ENCODE results near the gene INPP5E. TPM values are rescaled to one million over a fixed set of nuclear protein-coding genes. Genes with fewer than 3 reads are reported as not detected.

Gene INPP5E
- total RNA-seq, 4 donors from 2014 or later, result 10.2 to 21.3 (median 13.4) TPM

DNA sequence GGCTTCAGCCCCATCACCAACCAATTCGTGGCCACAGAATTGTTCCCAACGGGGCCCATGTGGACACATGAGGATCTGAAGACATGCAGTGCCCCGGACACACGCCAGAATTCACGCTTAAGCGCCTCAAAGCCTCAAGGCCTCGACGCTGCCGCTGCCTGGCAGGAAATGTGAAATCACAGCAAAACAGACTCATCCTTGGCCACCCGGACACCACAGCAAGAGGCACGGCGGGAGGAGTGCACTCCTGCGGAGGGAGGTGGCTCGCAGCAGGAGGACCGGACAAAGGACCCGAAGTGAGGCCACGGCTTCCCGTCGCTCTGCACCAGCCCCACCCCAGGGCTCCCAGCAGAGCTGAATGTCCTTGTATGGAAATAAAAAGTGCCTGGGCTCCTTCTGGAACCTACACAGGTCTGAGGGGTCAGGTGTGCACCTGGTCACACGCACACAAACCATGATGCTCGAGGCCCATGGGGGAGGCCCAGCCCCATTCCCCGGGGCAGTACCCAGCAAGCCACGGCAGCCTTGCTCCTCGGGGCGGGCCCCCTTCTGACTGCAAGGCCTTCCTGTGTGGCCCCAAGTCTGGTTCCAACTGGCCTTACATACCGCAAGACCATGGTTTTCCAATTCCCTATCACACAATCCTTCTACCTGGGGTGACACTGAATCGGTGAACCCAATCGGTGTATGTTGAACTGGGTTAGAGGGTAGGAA, 33.2 kb upstream of the INPP5E start:
- TF ChIP-seq POLR2A (IDR thresholded peaks at IDR 0.05), result no peak
- TF ChIP-seq, protein P1, sequence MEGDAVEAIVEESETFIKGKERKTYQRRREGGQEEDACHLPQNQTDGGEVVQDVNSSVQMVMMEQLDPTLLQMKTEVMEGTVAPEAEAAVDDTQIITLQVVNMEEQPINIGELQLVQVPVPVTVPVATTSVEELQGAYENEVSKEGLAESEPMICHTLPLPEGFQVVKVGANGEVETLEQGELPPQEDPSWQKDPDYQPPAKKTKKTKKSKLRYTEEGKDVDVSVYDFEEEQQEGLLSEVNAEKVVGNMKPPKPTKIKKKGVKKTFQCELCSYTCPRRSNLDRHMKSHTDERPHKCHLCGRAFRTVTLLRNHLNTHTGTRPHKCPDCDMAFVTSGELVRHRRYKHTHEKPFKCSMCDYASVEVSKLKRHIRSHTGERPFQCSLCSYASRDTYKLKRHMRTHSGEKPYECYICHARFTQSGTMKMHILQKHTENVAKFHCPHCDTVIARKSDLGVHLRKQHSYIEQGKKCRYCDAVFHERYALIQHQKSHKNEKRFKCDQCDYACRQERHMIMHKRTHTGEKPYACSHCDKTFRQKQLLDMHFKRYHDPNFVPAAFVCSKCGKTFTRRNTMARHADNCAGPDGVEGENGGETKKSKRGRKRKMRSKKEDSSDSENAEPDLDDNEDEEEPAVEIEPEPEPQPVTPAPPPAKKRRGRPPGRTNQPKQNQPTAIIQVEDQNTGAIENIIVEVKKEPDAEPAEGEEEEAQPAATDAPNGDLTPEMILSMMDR (IDR thresholded peaks at IDR 0.05), result no peak
- peaks cover 68 to 92% of the 10 kb centered on the region in 2 donors for H3K36me3 ChIP-seq
- intact Hi-C loops (cut with DNase I), result no loop called here
- no peak overlapping the region for H3K27ac ChIP-seq
- H3K4me1 ChIP-seq, result no peaks in the 10 kb centered on the region
- DNase-seq, result no peak
- no peak overlapping the region for H3K4me3 ChIP-seq (replicated peaks in 1 of 3)
- 90 to 95% methylated on average over 23 to 27 of the region's 28 CpGs for WGBS, 2 donors
- no peaks in the 10 kb centered on the region for H3K9me3 ChIP-seq
- no peaks in the 10 kb centered on the region for H3K27me3 ChIP-seq

DNA sequence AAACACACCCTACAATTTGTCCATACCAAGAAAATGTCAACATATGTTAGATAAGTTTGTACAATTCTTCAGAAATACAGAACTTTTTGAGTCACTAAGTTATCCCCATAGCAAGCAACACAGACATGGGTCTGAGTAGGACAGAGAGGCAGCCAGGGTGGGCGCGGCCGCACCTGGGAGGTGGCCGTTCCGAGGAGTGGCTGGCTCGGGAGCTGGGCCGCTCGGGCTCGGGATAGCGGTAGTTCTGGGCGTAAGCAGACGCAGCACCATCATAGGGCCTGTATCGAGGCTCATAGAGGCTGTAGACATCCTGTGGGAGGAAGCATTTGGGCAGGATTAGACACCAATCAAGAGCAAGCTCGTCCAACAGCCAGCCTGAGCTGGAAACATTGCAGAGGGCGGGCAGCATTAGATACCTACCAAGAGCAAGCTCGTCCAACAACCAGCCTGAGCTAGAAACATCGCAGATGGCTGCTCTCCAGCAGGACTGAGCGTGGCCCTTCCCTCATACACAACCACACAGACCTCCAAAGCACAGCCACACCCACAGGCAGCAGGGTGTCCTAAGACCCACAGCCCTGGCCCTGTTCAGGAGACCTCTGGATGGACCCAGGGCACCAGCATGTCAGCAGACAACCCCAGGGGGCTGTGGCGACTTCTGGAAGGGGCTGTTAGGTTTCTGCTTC, 32.3 kb upstream of the INPP5E start:
- no peak for TF ChIP-seq POLR2A (IDR thresholded peaks at IDR 0.05)
- TF ChIP-seq, protein P1 (IDR thresholded peaks at IDR 0.05), result no peak
- intact Hi-C loops (cut with DNase I), result no loop called here
- no peaks in the 10 kb centered on the region for H3K27me3 ChIP-seq
- H3K27ac ChIP-seq, result no peak overlapping the region
- no peak for DNase-seq
- H3K9me3 ChIP-seq, result no peaks in the 10 kb centered on the region
- no peak overlapping the region for H3K4me3 ChIP-seq (replicated peaks in 1 of 3)
- H3K36me3 ChIP-seq, result peaks cover 69 to 92% of the 10 kb centered on the region in 2 donors
- no peaks in the 10 kb centered on the region for H3K4me1 ChIP-seq
- 93 to 96% methylated on average over 10 to 18 of the region's 19 CpGs for WGBS, 2 donors

DNA sequence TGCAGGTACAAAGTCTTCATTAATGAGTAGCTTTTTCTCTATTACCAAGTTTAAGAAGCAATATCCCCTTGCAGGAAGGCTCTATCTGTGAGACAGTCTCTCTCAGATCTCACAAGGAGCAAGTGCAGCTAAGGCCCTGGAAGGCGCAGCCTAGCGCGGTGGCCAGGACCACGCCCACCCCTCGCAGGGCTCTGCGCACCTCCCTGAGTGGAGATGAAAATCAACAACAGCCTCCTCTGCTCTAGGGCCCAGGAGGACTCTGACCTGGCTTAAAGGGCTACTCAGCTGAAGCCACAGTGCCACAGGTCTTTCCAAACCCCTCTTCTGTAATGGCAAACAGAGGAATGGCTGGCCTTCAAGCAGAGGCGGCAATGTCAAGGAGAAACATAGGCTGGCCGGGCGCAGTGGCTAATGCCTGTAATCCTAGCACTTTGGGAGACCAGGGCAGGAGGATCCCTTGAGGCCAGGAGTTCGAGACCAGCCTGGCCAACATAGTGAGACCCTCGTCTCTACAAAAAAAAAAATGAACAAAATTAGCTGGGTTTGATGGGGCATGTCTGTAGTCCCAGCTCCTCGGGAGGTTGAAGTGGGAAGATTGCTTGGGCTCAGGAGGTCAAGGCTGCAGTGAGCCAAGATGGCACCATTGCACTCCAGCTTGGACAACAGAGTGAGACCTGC, 31.3 kb upstream of the INPP5E start:
- no peaks in the 10 kb centered on the region for H3K27me3 ChIP-seq
- no peak overlapping the region for H3K27ac ChIP-seq
- no peaks in the 10 kb centered on the region for H3K4me1 ChIP-seq
- TF ChIP-seq, protein P1 (IDR thresholded peaks at IDR 0.05), result no peak
- no peak for TF ChIP-seq POLR2A (IDR thresholded peaks at IDR 0.05)
- H3K9me3 ChIP-seq, result no peaks in the 10 kb centered on the region
- intact Hi-C loops (cut with DNase I), result no loop called here
- no peak overlapping the region for H3K4me3 ChIP-seq (replicated peaks in 1 of 3)
- 92 to 97% methylated on average over 12 of the region's 12 CpGs for WGBS, 2 donors
- no peak for DNase-seq
- H3K36me3 ChIP-seq, result peaks cover 69 to 92% of the 10 kb centered on the region in 2 donors

GRCh38 chr9:136470356-136470755, 30.7 kb upstream of the INPP5E start:
- WGBS, 2 donors, result 94 to 95% methylated on average over 10 to 11 of the region's 11 CpGs
- Histone ChIP-seq H3K27ac (no peak overlapping the region), H3K4me1 (no peaks in the 10 kb centered on the region), H3K27me3 (no peaks in the 10 kb centered on the region), H3K4me3 (replicated peaks in 1 of 3) (no peak overlapping the region), H3K9me3 (no peaks in the 10 kb centered on the region), H3K36me3 (peaks cover 69 to 92% of the 10 kb centered on the region in 2 donors)
- TF ChIP-seq, protein P1 (IDR thresholded peaks at IDR 0.05), result no peak
- no peak for TF ChIP-seq POLR2A (IDR thresholded peaks at IDR 0.05)
- no peak for DNase-seq
- intact Hi-C loops (cut with DNase I), result no loop called here
